ENCODE measurements around the gene LRRC26. TPM values are rescaled to one million over a fixed set of nuclear protein-coding genes. Genes with fewer than 3 reads are reported as not detected.

The LRRC26 gene
- total RNA-seq, 2 donors from 2014 or later, result not detected

GRCh38 chr9:137168904-137169856 lies 671 bp downstream of the LRRC26 start:
- Mint-ChIP-seq H3K4me1 (no peaks in the 10 kb centered on the region), H3K27me3 (peaks cover 10% of the 10 kb centered on the region), H3K27ac (no peak overlapping the region), H3K36me3 (ENCODE audit: low read depth) (no peaks in the 10 kb centered on the region), H3K4me3 (no peak overlapping the region), H3K9me3 (no peaks in the 10 kb centered on the region)
- ATAC-seq (replicated peaks), result peak; percentile 14

GRCh38 chr9:137168573-137168903 lies 1.3 kb downstream of the LRRC26 start:
- Mint-ChIP-seq H3K27me3 (peaks cover 10% of the 10 kb centered on the region), H3K27ac (no peak overlapping the region), H3K4me1 (no peaks in the 10 kb centered on the region), H3K36me3 (ENCODE audit: low read depth) (no peaks in the 10 kb centered on the region), H3K4me3 (no peak overlapping the region), H3K9me3 (no peaks in the 10 kb centered on the region)
- peak; percentile 9 for ATAC-seq (replicated peaks)

- ATAC-seq (replicated peaks), result no peak
- no peak overlapping the region for H3K4me3 Mint-ChIP-seq
- H3K27me3 Mint-ChIP-seq, result peaks cover 13% of the 10 kb centered on the region
- no peaks in the 10 kb centered on the region for H3K9me3 Mint-ChIP-seq
- H3K27ac Mint-ChIP-seq, result no peak overlapping the region
- H3K36me3 Mint-ChIP-seq (ENCODE audit: low read depth), result no peaks in the 10 kb centered on the region
- H3K4me1 Mint-ChIP-seq, result no peaks in the 10 kb centered on the region
These were observed 1.9 kb downstream of the LRRC26 start for GRCh38 chr9:137167747-137168572.

GRCh38 chr9:137167277-137167746 lies 2.5 kb downstream of the LRRC26 start:
- no peaks in the 10 kb centered on the region for H3K9me3 Mint-ChIP-seq
- H3K4me3 Mint-ChIP-seq, result no peak overlapping the region
- ATAC-seq (replicated peaks), result no peak
- H3K4me1 Mint-ChIP-seq, result no peaks in the 10 kb centered on the region
- no peak overlapping the region for H3K27ac Mint-ChIP-seq
- H3K27me3 Mint-ChIP-seq, result peaks cover 13% of the 10 kb centered on the region
- no peaks in the 10 kb centered on the region for H3K36me3 Mint-ChIP-seq (ENCODE audit: low read depth)

- ATAC-seq (replicated peaks), result no peak
- no peaks in the 10 kb centered on the region for H3K9me3 Mint-ChIP-seq
- no peaks in the 10 kb centered on the region for H3K4me1 Mint-ChIP-seq
- H3K27ac Mint-ChIP-seq, result no peak overlapping the region
- H3K27me3 Mint-ChIP-seq, result peaks cover 13% of the 10 kb centered on the region
- no peaks in the 10 kb centered on the region for H3K36me3 Mint-ChIP-seq (ENCODE audit: low read depth)
- peak overlapping the region; percentile 17 for H3K4me3 Mint-ChIP-seq
These were observed 3.2 kb downstream of the LRRC26 start for GRCh38 chr9:137166380-137167229.

- Mint-ChIP-seq H3K4me3 (no peak overlapping the region), H3K27ac (no peak overlapping the region), H3K4me1 (no peaks in the 10 kb centered on the region), H3K36me3 (ENCODE audit: low read depth) (no peaks in the 10 kb centered on the region), H3K9me3 (no peaks in the 10 kb centered on the region), H3K27me3 (peaks cover 10% of the 10 kb centered on the region)
- ATAC-seq (replicated peaks), result no peak
These were observed 4.5 kb downstream of the LRRC26 start for GRCh38 chr9:137165250-137165836.

GRCh38 chr9:137164370-137165249 lies 5.2 kb downstream of the LRRC26 start:
- H3K27me3 Mint-ChIP-seq, result peaks cover 13% of the 10 kb centered on the region
- no peak for ATAC-seq (replicated peaks)
- no peaks in the 10 kb centered on the region for H3K36me3 Mint-ChIP-seq (ENCODE audit: low read depth)
- no peak overlapping the region for H3K4me3 Mint-ChIP-seq
- no peaks in the 10 kb centered on the region for H3K4me1 Mint-ChIP-seq
- H3K9me3 Mint-ChIP-seq, result no peaks in the 10 kb centered on the region
- H3K27ac Mint-ChIP-seq, result no peak overlapping the region

GRCh38 chr9:137163805-137164204 lies 6.0 kb downstream of the LRRC26 start:
- H3K9me3 Mint-ChIP-seq, result no peaks in the 10 kb centered on the region
- no peaks in the 10 kb centered on the region for H3K36me3 Mint-ChIP-seq (ENCODE audit: low read depth)
- peaks cover 20% of the 10 kb centered on the region for H3K27me3 Mint-ChIP-seq
- H3K4me3 Mint-ChIP-seq, result peak overlapping the region; percentile 19
- H3K4me1 Mint-ChIP-seq, result peaks cover 5% of the 10 kb centered on the region
- no peak for ATAC-seq (replicated peaks)
- H3K27ac Mint-ChIP-seq, result no peak overlapping the region

- peak overlapping the region; percentile 19 for H3K4me3 Mint-ChIP-seq
- H3K36me3 Mint-ChIP-seq (ENCODE audit: low read depth), result no peaks in the 10 kb centered on the region
- H3K27me3 Mint-ChIP-seq, result peaks cover 20% of the 10 kb centered on the region
- H3K27ac Mint-ChIP-seq, result no peak overlapping the region
- no peak for ATAC-seq (replicated peaks)
- no peaks in the 10 kb centered on the region for H3K9me3 Mint-ChIP-seq
- H3K4me1 Mint-ChIP-seq, result peaks cover 5% of the 10 kb centered on the region
These were observed 6.5 kb downstream of the LRRC26 start for GRCh38 chr9:137163365-137163715.

GRCh38 chr9:137162505-137163364 lies 7.1 kb downstream of the LRRC26 start:
- H3K36me3 Mint-ChIP-seq (ENCODE audit: low read depth), result no peaks in the 10 kb centered on the region
- no peaks in the 10 kb centered on the region for H3K9me3 Mint-ChIP-seq
- no peak overlapping the region for H3K4me3 Mint-ChIP-seq
- H3K27ac Mint-ChIP-seq, result no peak overlapping the region
- ATAC-seq (replicated peaks), result no peak
- H3K4me1 Mint-ChIP-seq, result peaks cover 5% of the 10 kb centered on the region
- H3K27me3 Mint-ChIP-seq, result peaks cover 25% of the 10 kb centered on the region

GRCh38 chr9:137161558-137162486 lies 8.0 kb downstream of the LRRC26 start:
- H3K36me3 Mint-ChIP-seq (ENCODE audit: low read depth), result no peaks in the 10 kb centered on the region
- H3K27me3 Mint-ChIP-seq, result peaks cover 25% of the 10 kb centered on the region
- H3K4me1 Mint-ChIP-seq, result peaks cover 5% of the 10 kb centered on the region
- no peaks in the 10 kb centered on the region for H3K9me3 Mint-ChIP-seq
- ATAC-seq (replicated peaks), result no peak
- H3K4me3 Mint-ChIP-seq, result no peak overlapping the region
- H3K27ac Mint-ChIP-seq, result no peak overlapping the region
